T-helper 1 cell treated with Interleukin-12 subunit alpha and Interleukin-12 subunit beta and Interleukin-4 antibody, amounts not matched to agents 30 μg/mL and 1 μg/mL, for 36 hours (primary cell): ENCODE results near the gene ZNF426.
"Not testable (repeated sequence)": the region's sequence is repeated elsewhere in the genome, so short reads cannot be mapped to it uniquely, and the experiment has no call there.

Experiments
- H3K27ac Mint-ChIP-seq: one replicate; pipeline ENCODE4 v1.8.0; 2021; ENCODE audit warnings: mild to moderate bottlenecking, mixed read lengths
- H3K27me3 Mint-ChIP-seq: one replicate; pipeline ENCODE4 v1.8.0; 2021; ENCODE audit warnings: low read depth, mixed read lengths
- H3K36me3 Mint-ChIP-seq: one replicate; pipeline ENCODE4 v1.8.0; 2021; ENCODE audit warnings: low read depth, mixed read lengths
- H3K4me1 Mint-ChIP-seq: one replicate; pipeline ENCODE4 v1.8.0; 2021; ENCODE audit warnings: low read depth, mixed read lengths
- H3K4me3 Mint-ChIP-seq: one replicate; pipeline ENCODE4 v1.8.0; 2021; ENCODE audit warnings: mild to moderate bottlenecking, moderate library complexity, mixed read lengths
- H3K9me3 Mint-ChIP-seq: one replicate; pipeline ENCODE4 v1.8.0; 2021; ENCODE audit warnings: mixed read lengths

The ZNF426 gene

DNA sequence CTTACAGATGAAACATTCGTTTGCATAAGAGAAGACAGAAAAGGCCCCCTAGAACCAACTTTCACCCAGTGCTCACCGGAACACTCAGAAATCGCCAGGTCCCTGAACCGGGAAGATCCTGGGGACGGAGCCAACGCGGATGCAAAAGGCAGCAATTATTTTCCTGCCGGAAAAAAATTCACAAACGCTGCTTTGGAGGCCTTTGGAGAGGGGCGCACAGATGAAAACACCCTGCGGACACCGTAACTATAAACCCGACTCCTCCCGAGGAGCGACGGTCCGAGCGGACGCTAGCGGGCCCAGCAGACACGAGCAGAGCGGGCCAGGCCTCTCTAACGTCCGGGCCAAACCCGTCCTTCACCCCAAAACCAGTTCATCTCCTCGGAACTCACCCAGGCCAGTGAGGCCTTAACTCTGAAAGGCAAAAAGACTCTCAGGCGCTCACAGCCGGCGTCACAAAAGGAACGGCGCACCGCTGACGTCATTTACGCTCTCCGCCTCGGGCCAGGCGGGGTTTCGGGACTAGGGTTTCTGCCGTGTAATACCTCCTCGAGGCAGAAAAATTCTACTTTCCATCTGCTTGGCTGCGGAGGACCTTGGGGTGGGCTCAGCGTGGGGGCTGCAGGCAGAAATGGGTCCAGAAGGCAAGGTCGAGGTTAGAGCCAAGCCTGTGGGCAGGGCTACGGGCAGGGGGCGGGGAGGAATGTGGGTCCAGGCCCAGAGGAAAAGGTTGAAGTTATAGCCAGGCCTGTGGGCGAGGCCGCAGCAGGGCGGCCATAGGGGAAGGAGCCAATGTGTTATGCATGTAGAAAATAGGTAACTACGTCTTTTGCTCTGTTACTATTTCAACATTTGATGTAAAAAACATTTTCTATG, at the start of gene ZNF426:
Gene ZNF426 (minus strand): TSS at position 463 of the 876 bp plus-strand sequence. CDS start 2,413 bp downstream, outside the sequence.
- Mint-ChIP-seq H3K4me3 (peak within 1 kb of the TSS; percentile 99), H3K27me3 (no peaks in the 10 kb centered on the region), H3K4me1 (peaks cover 11% of the 10 kb centered on the region), H3K36me3 (peaks cover 50% of the 10 kb centered on the region), H3K9me3 (peaks cover 54% of the 10 kb centered on the region), H3K27ac (peak within 1 kb of the TSS; percentile 99)

DNA sequence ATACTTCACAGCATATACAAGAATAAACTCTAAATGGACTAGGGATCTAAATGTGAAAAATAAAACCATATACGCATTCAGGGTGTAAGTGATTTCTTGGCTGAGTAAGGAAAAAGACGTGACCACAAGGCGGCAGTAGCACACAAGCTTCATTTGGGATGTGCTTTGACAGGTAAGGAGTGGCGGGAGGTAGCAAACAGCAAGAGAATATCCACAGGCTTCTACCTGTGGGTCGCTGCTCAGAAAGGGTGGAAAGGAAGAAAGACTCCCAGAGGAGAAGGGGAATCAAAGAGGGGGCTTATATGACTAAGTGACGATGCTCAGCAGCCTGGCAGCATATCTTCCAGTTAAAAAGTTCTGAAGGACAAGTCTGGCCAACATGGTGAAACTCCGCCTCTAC, 48.3 kb upstream of the ZNF426 start:
- Mint-ChIP-seq H3K27ac (no peak overlapping the region), H3K4me3 (no peak overlapping the region), H3K4me1 (peaks cover 11% of the 10 kb centered on the region), H3K27me3 (peaks cover 3% of the 10 kb centered on the region), H3K36me3 (peaks cover 9% of the 10 kb centered on the region), H3K9me3 (peaks cover 11% of the 10 kb centered on the region)

DNA sequence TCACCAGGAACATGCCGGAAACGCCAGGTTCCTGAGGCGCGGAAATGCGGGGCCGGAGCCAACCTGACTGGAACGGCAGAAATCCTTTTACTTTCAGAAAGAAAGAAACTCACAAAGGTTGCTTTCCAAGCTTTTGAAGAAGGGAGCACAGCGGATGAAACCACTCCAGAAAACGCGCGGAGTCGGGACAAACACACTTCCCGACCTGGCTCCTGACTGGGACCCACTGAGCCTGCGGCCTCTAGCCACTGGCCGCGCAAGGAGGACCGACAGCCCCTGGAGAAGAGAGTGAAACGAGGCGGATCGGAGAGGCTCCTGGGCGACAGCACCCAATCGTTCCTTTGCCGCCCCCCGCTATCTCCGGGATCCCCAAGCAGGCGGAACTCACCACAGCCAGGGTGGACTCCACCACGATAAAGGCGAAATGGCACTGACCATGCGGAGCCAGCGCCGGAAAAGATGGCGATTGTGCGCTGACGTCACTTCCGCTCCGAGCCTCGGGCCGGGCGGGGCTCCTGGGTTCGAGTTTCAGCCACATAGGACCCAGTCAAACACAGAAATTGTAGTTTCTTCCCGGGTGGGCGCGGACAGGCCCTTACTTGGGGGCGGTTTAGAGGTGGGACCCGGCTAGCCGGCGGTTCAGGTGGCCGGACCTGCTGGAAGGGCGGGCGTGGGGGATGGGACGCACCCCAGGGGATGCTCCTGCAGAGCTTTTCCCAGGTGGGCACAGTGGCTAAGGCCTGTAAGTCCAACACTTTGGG, 45.8 kb upstream of the ZNF426 start, which contains the start of gene ZNF121:
Gene ZNF121 (minus strand): TSS at position 432 of the 761 bp plus-strand sequence. CDS start 16,407 bp downstream, outside the sequence.
- Mint-ChIP-seq H3K36me3 (peaks cover 31% of the 10 kb centered on the region), H3K27me3 (peaks cover 3% of the 10 kb centered on the region), H3K4me3 (peak within 1 kb of the TSS; percentile 91), H3K9me3 (peaks cover 26% of the 10 kb centered on the region), H3K27ac (peak within 1 kb of the TSS; percentile 95), H3K4me1 (peaks cover 11% of the 10 kb centered on the region)

DNA sequence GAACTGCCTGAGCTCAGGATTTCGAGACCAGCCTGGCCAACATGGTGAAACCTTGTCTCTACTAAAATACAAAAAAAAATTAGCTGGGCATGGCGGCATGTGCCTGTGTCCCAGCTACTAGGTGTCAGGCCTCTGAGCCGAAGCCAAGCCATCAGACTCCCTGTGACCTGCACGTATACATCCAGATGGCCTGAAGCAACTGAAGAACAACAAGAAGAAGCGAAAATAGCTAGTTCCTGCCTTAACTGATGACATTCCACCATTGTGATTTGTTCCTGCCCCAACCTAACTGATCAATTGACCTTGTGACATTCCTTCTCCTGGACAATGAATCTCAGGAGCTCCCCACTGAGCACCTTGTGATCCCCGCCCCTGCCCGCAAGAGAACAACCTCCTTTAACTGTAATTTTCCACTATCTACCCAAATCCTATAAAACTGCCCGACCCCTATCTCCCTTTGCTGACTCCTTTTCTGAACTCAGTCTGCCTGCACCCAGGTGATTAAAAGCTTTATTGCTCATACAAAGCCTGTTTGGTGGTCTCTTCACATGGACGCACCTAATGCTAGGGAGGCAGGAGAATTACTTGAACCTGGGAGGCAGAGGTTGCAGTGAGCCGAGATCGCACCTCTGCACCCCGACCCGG, 43.8 kb upstream of the ZNF426 start:
- peaks cover 37% of the 10 kb centered on the region for H3K9me3 Mint-ChIP-seq
- not testable (repeated sequence) for H3K27me3 Mint-ChIP-seq
- peaks cover 11% of the 10 kb centered on the region for H3K4me1 Mint-ChIP-seq
- peaks cover 48% of the 10 kb centered on the region for H3K36me3 Mint-ChIP-seq
- H3K4me3 Mint-ChIP-seq = peak overlapping the region; percentile 69
- peak overlapping the region; percentile 74 for H3K27ac Mint-ChIP-seq

DNA sequence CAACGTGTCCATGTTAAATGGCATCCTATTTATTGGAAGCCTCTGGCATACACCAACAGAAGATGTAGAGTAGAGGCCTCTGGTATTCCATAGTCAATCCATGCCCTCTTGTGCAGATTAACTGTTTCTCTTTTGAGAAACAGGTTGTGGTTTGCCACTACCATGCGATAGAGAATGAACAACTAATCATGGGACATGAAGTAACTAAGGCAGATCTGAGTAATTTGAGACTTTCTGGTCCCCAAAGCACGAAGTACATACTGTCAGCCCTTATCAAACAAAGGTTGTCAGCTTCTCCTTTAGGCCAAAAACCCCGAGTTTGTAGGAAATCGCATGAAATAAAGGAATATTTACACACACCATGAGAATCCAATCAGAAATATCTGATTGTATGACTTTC, 42.3 kb upstream of the ZNF426 start:
- H3K36me3 Mint-ChIP-seq = peaks cover 60% of the 10 kb centered on the region
- no peak overlapping the region for H3K27ac Mint-ChIP-seq
- no peaks in the 10 kb centered on the region for H3K27me3 Mint-ChIP-seq
- peaks cover 49% of the 10 kb centered on the region for H3K9me3 Mint-ChIP-seq
- no peak overlapping the region for H3K4me3 Mint-ChIP-seq
- peaks cover 8% of the 10 kb centered on the region for H3K4me1 Mint-ChIP-seq

DNA sequence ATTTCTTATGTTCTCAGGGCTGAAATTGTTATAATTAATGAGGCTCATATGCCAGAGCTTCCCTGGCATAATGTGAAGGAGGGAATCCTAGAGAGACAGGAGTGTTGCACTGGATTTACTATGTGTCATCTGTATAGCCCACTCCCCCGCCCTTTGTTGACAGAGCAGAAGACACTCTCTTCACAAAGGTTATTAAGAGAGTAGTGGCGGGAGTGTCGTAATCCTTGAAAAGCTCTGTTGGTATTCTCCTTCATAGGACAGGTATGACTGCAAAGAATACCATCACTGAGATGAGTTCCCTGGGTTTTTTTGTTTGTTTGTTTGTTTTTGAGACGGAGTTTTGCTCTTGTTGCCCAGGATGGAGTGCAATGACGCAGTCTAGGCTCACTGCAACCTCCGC, 31.8 kb upstream of the ZNF426 start:
- Mint-ChIP-seq H3K36me3 (peaks cover 81% of the 10 kb centered on the region), H3K4me1 (no peaks in the 10 kb centered on the region), H3K4me3 (no peak overlapping the region), H3K27ac (no peak overlapping the region), H3K27me3 (no peaks in the 10 kb centered on the region), H3K9me3 (peaks cover 75% of the 10 kb centered on the region)

DNA sequence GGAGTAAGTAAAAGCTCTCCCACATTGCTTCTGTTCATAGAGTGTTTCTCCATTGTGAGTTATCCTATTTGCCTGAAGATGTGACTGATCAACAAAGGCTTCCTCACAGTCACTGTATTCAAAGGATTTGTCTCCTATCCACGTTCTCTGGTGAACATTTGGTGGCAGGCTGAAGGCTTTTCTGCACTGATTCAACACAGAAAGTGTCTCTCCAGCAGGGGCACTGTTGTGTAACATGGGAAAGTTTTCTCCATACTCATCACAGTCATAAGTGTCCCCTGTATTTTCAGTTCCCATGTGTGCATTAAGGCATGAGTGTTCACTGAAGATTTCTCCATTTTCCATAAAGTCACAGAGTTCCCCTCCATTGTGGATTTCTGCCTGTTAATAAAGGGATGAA, 28.3 kb upstream of the ZNF426 start:
- Mint-ChIP-seq H3K9me3 (peaks cover 72% of the 10 kb centered on the region), H3K4me3 (no peak overlapping the region), H3K4me1 (no peaks in the 10 kb centered on the region), H3K27me3 (no peaks in the 10 kb centered on the region), H3K27ac (no peak overlapping the region), H3K36me3 (peaks cover 82% of the 10 kb centered on the region)

DNA sequence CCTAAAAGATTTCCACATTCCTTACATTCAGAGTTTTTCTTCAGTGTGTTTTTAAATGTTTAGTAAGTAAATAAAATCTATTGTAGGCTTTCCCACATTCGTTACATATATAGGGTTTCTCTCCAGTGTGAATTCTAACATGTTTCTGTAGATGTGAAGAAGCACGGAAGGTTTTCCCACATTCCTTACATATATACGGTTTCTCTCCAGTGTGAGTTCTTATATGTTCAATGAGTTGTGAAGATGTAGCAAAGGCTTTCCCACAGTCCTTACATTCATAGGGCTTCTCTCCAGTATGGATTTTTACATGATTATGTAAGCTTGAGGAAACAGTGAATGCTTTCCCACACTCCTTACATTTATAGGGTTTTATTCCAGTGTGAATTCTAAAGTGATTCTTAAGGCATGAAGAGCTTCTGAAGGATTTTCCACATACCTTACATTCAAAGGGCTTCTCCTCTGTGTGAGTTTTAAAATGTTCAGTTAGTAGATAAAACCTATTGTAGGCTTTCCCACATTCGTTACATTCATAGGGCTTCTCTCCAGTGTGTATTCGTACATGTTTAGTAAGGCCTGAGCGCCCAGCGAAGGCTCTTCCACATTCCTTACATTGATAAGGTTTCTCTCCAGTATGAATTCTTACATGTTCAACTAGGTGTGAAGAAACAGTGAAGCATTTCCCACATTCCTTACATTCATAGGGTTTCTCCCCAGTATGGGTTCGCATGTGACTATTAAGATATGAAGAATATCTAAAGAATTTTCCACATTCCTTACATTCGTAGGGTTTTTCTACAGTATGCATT, 27.7 kb upstream of the ZNF426 start:
- Mint-ChIP-seq H3K9me3 (peaks cover 72% of the 10 kb centered on the region), H3K27ac (no peak overlapping the region), H3K36me3 (peaks cover 83% of the 10 kb centered on the region), H3K4me1 (no peaks in the 10 kb centered on the region), H3K27me3 (no peaks in the 10 kb centered on the region), H3K4me3 (no peak overlapping the region)

DNA sequence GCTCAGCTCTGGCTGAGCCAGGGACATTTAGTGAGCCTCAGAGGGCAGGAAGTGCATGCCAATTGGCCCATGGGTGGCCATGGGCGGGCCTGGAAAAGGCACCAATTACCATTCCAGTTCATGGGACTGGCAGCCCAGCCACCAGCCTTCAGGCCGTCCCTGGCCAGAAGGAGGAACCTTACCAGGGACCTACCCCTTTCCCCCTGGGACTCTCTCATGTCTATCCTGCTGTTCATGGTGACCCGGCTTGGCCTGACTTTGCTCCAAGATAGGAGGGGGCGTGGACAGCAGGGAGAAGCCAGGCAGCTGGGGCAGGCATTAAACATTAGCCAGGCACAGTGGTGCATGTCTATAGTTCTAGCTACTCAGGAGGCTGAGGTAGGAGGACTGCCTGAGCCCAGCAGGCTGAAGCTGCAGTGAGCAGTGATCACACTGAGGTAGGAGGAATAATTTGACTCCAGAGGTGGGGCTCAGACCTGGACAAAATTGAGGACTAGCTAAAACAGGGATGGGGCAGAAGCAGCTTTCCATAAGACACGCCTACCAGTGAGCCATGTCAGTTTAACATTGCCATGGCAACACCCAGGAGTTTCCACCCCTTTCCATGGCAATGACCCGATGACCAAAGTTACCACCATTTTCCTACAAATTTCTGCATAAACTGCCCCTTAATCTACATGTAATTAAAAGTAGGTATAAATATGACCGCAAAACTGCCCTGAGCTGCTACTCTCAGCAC, 14.3 kb upstream of the ZNF426 start:
- no peak overlapping the region for H3K4me3 Mint-ChIP-seq
- H3K27ac Mint-ChIP-seq = no peak overlapping the region

DNA sequence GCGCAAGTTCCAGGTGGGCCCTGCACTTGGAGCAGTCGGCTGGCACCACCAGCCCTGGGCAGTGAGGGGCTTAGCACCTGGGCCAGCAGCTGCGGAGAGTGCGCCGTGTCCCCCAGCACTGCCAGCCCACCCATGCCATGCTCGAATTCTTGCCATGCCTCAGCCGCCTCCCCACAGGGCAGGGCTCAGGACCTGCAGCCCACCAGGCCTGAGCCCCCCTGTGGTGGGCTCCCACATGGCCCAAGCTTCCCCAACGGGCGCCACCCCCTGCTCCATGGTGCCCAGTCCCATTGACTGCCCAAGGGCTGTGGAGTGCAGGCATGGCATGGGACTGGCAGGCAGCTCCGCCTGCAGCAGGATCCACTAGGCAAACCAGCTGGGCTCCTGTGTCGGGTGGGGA, 9.4 kb upstream of the ZNF426 start:
- Mint-ChIP-seq H3K36me3 (peaks cover 4% of the 10 kb centered on the region), H3K27me3 (no peaks in the 10 kb centered on the region), H3K9me3 (peaks cover 36% of the 10 kb centered on the region), H3K4me3 (no peak overlapping the region), H3K4me1 (no peaks in the 10 kb centered on the region), H3K27ac (no peak overlapping the region)

More for the DNA sequence above, 14.3 kb upstream of the ZNF426 start:
- peaks cover 8% of the 10 kb centered on the region for H3K36me3 Mint-ChIP-seq
- no peaks in the 10 kb centered on the region for H3K27me3 Mint-ChIP-seq
- peaks cover 49% of the 10 kb centered on the region for H3K9me3 Mint-ChIP-seq
- no peaks in the 10 kb centered on the region for H3K4me1 Mint-ChIP-seq

DNA sequence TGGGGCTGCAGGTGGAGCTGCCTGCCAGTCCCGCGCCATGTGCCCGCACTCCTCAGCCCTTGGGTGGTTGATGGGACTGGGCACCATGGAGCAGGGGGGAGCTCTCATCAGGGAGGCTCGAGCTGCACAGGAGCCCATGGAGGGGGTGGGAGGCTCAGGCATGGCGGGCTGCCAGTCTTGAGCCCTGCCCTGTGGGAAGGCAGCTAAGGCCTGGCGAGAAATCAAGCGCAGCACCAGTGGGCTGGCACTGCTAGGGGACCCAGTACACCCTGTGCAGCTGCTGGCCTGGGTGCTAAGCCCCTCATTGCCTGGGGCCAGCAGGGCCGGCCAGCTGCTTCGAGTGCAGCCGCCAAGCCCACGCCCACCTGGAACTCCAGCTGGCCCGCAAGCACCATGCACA, 2.8 kb upstream of the ZNF426 start:
- H3K36me3 Mint-ChIP-seq = peaks cover 21% of the 10 kb centered on the region
- peaks cover 11% of the 10 kb centered on the region for H3K4me1 Mint-ChIP-seq
- not testable (repeated sequence) for H3K4me3 Mint-ChIP-seq, H3K27ac Mint-ChIP-seq, H3K27me3 Mint-ChIP-seq
- peaks cover 27% of the 10 kb centered on the region for H3K9me3 Mint-ChIP-seq

DNA sequence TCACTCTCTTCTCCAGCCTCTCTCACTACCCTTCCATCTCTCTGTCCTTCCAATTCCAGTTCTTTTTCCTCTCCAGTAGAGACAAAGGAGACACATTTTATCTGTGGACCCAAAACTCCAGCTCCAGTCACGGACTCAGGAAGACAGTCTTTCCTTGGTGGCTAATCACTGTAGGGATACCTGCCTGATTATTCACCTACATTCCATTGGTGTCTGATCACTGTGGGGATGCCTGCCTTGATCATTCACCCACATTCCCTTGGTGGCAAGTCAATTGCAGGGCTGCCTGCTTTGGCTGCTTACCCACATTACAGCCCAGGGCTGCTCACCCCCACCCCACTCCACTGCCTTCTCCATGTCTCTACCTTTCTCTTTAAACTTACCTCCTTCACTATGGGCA, 1.5 kb upstream of the ZNF426 start:
- Mint-ChIP-seq H3K9me3 (peaks cover 41% of the 10 kb centered on the region), H3K27ac (peak overlapping the region; percentile 69), H3K36me3 (peaks cover 35% of the 10 kb centered on the region), H3K4me1 (peaks cover 11% of the 10 kb centered on the region), H3K4me3 (peak overlapping the region; percentile 72)
- not testable (repeated sequence) for H3K27me3 Mint-ChIP-seq

DNA sequence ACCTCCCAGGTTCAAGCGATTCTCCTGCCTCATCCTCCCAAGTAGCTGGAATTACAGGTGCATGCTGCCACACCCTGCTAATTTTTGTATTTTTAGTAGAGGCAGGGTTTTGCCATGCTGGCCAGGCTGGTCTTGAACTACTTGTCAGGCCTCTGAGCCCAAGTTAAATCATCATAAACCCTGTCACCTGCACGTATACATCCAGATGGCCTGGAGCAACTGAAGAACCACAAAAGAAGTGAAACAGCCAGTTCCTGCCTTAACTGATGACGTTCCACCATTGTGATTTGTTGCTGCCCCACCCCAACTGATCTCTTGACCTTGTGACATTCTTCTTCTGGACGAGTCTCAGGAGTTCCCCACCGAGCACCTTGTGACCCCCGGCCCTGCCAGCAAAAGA, 756 bp upstream of the ZNF426 start:
- Mint-ChIP-seq H3K36me3 (peaks cover 42% of the 10 kb centered on the region), H3K4me1 (peaks cover 11% of the 10 kb centered on the region), H3K27ac (peak overlapping the region; percentile 99), H3K9me3 (peaks cover 46% of the 10 kb centered on the region), H3K4me3 (peak overlapping the region; percentile 99)
- H3K27me3 Mint-ChIP-seq = not testable (repeated sequence)
